Activated CD4-positive, CD25-positive, alpha-beta regulatory T cell (primary cell): ENCODE measurements around the gene NUDT2.
"Not testable (repeated sequence)": the region's sequence is repeated elsewhere in the genome, so short reads cannot be mapped to it uniquely, and the experiment has no call there.

Experiments
- DNase-seq, 4 experiments: peaks; one replicate each; lab custom pipeline; 2025; lab: John Stamatoyannopoulos, UW

The NUDT2 gene

GRCh38 chr9:34335376-34335775 is 6.0 kb downstream of the NUDT2 start:
- no peak for DNase-seq

DNA sequence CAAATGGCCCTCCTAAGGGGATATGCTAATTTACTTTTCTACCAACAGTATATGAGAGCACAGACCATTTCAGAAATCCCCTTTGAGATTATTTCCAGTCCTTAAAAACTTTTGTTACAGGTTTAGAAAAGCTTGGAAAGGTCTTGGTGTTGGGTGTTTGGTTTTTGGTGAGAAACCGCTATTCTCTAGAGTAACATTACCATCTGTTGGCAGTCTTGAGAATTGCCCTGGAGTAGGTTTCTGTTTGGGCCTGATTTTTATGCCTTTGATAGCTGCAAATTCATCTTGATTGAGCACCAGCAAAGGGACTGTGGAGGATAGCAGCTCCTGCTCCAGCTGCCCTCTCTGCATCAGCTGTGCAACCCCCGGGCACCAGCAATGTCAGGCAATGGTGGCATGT is 8.0 kb downstream of the NUDT2 start:
- no peak for DNase-seq

DNA sequence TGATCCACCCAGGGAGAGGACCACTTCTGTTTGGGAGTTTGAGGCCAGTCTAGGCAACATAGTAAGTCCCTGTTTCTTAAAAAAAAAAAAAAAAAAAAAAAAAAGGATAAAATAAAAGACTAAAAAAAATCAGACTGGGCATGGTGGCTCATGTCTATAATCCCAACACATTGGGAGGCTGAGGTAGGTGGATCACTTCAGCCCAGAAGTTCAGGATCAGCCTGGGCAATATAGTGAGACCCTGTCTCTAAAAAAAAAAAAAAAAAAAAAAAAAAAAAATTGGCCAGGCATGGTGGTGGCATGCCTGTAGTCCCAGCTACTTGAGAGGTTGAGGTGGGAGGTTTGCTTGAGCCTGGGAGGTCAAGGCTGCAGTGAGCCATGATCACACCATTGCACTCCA is 8.7 kb downstream of the NUDT2 start:
- DNase-seq, result not testable (repeated sequence)

GRCh38 chr9:34338665-34339385 is 9.5 kb downstream of the NUDT2 start:
- DNase-seq, result no peak

DNA sequence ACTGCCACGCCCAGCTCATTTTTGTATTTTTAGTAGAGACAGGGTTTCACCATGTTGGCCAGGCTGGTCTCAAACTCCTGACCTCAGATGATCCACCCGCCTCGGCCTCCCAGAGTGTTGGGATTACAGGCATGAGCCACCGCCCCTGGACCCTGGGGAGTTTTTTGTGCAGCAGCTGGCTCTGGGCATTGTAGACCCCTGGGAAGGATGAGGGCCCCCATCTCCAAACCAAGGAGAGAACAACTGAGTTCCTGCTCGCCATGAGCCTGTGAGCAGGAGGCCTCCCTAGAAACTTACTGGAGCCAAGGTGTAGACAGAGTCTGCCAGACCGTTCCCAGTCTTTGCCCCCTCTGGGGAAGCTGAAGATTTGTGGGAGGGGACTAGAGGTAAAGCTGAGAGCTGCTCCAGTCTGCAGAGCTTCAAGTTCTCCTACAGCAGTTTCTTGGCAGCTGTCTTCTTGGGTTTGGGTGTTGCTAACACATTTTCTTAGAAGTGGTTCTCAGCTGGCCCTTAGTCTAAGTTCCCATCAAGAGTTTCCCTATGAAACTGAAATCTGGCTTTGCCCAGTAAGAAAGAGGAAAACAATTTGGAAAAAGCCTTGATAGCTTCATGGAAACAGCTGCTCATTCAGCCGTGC is 12.4 kb downstream of the NUDT2 start:
- no peak for DNase-seq

DNA sequence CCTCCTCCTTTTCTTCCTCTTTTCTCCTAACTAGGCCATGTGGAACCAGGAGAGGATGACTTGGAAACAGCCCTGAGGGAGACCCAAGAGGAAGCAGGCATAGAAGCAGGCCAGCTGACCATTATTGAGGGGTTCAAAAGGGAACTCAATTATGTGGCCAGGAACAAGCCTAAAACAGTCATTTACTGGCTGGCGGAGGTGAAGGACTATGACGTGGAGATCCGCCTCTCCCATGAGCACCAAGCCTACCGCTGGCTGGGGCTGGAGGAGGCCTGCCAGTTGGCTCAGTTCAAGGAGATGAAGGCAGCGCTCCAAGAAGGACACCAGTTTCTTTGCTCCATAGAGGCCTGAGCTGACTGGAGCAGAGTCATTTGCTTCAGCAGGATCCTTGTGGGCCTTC is 13.7 kb downstream of the NUDT2 start:
- DNase-seq, result no peak

DNA sequence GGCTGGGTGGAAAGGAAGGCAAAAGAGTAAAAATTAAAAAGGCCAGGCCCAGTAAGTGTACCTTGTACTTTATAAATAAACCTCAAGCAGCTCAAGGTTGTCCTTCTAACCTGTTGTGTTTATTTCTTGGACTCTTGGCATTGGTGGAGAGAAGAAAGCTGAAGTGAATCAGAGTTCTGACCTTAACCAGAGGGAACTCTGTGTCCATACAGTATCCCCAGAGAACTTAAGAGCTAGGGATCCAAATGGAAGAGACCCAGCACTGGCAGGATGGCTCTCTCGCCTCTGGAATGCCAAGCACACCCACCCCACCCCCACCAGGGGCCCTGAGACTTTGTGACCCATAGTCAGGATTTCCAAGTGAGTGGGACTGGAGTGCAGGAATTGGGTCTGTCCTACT is 14.2 kb downstream of the NUDT2 start:
- no peak for DNase-seq

DNA sequence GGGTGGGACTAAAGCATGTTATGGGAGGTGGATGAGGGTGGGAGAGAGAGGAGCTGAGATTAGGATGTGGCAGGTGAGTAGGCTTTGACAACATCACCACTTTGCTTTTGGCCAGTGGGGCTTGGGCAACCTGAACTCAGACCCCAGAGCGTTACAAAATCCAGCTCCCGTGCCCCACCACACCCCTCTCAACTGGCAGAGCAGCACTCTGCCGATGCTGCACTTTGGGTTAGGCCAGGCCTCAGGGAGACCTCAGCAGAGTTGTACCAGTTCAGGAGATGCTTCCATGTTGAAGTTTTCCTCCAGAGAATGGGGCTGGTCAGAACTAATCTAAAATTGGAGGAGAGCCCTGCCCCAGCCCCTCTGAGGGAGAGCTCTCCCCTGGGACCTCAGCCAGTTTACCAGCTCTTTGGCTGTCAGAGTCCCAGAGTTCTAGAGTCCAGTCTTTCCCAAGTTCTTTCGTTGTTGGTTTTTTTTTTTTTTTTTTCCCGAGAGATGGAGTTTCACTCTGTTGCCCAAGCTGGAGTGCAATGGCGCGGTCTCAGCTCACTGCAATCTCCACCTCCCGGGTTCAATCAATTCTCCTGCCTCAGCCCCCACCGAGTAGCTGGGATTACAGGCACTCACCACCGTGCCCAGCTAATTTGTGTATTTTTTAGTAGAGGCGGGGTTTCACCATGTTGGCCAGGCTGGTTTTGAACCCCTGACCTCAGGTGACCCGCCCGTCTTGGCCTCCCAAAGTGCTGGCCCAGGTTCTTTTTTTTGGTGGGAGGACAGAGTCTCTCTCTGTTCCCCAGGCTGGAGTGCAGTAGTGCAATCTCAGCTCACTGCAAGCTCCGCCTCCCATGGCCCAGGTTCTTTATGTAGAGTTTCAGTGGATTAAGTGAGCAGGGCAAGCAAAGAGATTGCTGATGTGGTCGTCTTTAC is 17.8 kb downstream of the NUDT2 start:
- DNase-seq, result no peak

- no peak for DNase-seq
These were observed 18.4 kb downstream of the NUDT2 start for GRCh38 chr9:34347800-34348158.

DNA sequence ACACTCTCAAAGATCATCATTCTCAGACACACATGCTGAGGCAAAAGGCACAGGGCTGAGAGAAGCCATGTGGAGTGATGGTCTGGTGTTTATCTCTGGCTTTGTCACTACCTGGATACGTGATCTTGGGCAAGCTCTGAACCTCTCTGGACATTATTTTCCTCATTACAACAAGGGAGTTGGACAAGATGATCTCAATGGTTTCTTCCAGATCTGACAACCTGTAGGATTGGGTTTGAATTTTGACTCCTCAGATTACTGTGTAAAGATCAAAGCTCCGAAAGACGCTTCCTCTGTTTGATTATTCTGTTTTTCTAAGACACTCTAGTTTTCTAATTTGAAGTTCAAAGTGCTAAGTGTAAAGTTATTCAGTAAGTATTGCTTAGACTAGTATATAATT is 20.0 kb downstream of the NUDT2 start:
- DNase-seq, result no peak

- not testable (repeated sequence) for DNase-seq
These were observed 22.8 kb downstream of the NUDT2 start for GRCh38 chr9:34352122-34352652.

DNA sequence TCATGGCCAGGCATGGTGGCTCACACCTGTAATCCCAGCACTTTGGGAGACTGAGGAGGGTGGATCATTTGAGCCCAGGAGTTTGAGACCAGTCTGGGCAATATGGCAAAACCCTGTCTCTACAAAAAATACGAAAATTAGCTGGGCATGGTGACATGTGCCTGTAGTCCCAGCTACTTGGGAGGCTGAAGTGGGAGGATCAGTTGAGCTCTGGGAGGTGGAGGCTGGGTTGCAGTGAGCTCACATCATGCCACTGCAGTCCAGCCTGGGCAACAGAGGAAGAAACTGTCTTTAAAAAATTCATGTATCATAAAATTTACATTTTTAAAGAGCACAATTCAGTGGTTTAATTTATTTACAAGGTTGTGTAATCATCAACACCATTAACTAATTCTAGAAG is 23.6 kb downstream of the NUDT2 start:
- DNase-seq, result not testable (repeated sequence)

GRCh38 chr9:34362614-34363214 is 33.3 kb downstream of the NUDT2 start:
- no peak for DNase-seq

DNA sequence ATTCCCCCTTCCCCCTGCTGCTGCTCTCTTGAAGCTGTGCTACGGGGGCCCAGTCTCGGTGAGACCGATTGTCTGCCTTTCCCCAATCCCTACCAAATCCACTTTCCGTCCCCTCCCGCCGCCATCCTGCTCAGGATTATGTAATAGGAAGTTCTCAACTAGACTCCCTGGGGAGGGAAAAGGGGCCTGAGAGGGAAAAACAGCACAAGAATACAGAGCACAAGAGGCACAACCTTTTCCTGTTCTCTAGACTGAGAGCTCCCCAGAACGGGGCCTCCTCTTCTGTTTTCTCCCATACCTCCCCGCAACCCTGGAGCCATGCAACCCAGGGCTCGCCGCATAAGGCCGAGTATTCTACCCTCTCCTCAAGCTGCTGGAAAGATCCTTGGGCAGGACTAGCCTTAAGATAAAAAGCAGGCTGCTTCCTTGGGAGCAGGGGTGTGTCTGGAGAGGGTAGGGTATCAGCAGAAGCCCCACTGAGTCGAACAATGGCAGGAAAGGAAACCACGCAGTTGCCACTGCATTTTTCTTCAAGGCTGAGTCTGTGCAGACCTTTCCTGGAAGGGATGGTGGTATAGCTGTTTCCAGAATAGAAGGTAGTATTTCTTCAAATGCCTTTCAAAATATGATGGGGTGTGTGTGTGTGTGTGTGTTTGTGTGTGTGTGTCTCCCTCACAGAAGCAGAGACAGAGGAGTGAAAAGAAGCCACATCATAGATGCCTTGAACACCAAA is 34.4 kb downstream of the NUDT2 start:
- no peak for DNase-seq

DNA sequence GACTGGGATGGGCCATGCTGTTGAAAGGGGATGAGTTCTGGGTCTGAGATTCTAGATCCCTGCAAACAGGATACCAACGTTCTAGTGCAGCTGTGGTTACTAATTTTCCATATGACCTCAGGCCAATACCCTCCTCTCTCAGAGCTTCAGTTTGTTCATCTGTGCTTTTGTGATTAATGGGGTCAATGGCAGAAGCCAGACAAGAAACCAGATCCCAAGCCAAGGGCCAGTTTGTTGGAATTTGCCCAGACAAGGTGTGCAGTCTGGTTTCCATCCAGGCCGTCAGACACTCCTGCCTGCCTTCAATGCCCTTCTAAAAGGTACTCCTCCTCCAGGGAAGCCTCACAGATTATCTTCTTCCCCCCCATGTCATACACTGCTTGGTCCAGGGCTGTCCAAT is 35.9 kb downstream of the NUDT2 start:
- DNase-seq, result no peak

DNA sequence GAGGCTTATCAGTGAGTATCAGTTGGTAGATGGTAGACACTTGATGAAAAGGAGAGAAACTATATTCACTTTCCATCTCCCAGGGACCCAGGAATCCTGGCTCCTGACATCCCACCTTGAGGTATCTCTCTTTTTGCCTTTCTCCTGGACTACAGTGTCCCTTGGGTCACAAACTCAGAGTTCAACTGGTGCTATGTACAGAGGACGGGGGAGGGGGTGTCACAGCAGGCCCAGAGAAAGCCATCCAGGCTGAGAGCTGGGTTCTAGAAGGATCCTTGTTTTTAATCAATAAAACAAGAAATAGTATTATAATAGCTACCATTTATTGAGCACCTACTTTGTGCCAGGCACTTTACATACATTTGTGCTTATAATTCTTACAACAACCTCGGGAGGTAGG is 37.0 kb downstream of the NUDT2 start:
- DNase-seq, result no peak

DNA sequence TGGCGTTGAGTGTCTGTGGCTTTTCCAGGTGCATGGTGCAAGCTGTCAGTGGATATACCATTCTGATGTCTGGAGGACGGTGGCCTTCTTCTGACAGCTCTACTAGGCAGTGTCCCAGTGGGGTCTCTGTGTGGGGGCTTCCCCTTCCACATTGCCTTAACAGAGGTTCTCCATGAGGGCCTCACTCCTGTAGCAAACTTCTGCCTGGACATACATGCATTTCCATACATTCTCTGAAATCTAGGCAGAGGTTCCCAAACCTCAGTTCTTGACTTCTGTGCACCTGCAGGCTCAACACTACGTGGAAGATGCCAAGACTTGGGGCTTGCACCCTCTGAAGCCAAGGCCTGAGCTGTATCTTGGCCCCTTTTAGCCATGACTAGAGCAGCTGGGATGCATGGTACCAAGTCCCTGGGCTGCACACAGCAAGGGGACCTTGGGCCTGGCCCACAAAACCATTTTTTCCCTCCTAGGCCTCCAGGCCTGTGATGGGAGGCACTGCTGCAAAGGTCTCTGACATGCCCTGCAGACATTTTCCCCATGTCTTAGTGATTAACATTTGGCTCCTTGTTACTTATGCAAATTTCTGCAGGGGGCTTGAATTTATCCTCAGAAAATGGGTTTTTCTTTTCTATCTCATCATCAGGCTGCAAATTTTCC is 38.5 kb downstream of the NUDT2 start:
- not testable (repeated sequence) for DNase-seq

DNA sequence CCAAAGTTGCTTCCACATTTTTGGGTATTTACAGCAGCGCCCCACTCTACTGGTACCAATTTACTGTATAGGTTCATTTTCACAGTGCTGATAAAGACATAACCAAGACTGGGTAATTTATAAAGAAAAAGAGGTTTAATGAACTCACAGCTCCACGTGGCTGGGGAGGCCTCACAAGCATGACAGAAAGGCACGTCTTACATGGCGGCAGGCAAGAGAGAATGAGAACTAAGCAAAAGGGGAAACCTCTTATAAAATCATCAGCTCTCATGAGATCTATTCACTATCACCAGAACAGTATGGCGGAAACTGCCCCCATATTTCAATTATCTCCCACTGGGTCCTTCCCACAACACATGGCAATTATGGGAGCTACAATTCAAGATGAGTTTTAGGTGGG is 39.4 kb downstream of the NUDT2 start:
- not testable (repeated sequence) for DNase-seq

GRCh38 chr9:34369636-34370035 is 40.3 kb downstream of the NUDT2 start:
- DNase-seq, result no peak

DNA sequence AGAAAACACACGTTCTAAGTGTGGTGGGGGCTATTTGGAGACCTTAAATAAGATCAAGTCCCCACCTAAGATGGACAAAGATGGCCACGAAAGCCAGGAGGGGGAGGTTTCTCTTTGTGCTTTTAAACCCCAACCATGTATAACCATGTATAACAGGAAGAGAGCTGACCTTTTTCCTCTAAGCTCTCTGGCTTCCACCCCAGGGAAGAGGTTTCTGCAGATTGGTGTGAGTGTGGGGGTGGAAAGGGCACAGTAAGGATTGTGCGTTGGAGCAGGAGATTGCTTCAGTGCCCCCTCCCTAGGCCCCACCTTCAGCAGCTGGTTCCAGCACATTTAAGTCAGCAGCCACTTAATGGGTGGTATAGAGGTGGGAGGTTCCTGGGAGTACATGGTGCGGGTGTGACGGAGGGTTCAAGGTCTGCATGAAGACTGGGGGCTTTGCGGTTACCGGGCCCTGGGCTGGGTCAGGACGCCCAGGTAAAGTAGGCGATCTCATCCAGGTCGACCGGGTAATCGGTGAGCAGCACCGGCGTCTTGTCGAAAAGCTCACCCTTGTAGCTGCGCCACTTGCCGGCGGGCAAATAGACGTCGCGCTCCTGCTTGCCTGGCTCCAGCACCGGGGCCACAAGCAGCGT is 41.1 kb downstream of the NUDT2 start:
- DNase-seq, result no peak
